Astrocyte of the spinal cord (primary cell): Measurements from ENCODE around the gene TRIM31.
"Not testable (repeated sequence)": the region's sequence is repeated elsewhere in the genome, so short reads cannot be mapped to it uniquely, and the experiment has no call there.

Source experiments
- DNase-seq: peaks from one replicate; pipeline ENCODE4 v3.0.0; 2011; ENCODE audit warnings: low read depth, low spot score
- H3K4me3 ChIP-seq: 2 replicates; pipeline ENCODE4 v1.5.1; 2011; ENCODE audit warnings: low read depth, mild to moderate bottlenecking, low read length, moderate library complexity
- CTCF ChIP-seq: IDR thresholded peaks from 2 replicates; pipeline ENCODE4 v1.5.1; 2012; ENCODE audit warnings: low read depth, mild to moderate bottlenecking, low read length, inconsistent platforms
- in situ Hi-C: cut with HindIII; loops from 2 replicates; pipeline ENCODE4 v1.10.0; 2017; ENCODE audit warnings: low sequenced_read_pairs

The TRIM31 gene

GRCh38 chr6:30127238-30128093 lies 14.6 kb upstream of the TRIM31 start:
- H3K4me3 ChIP-seq, result no peak overlapping the region
- DNase-seq, result no peak
- no peak for TF ChIP-seq CTCF
- in situ Hi-C loops, result no loop called here

- in situ Hi-C loops, result no loop called here
- no peak overlapping the region for H3K4me3 ChIP-seq
- DNase-seq, result no peak
- no peak for TF ChIP-seq CTCF
These were observed 9.6 kb upstream of the TRIM31 start for GRCh38 chr6:30122515-30122914.

- DNase-seq, result no peak
- no peak for TF ChIP-seq CTCF
- in situ Hi-C loops, result no loop called here
- H3K4me3 ChIP-seq, result no peak overlapping the region
These were observed 8.8 kb upstream of the TRIM31 start for GRCh38 chr6:30121446-30122366.

- DNase-seq, in situ Hi-C loops: not testable (repeated sequence)
These were observed 5.8 kb upstream of the TRIM31 start for GRCh38 chr6:30118691-30119090.

GRCh38 chr6:30116724-30117123 lies 3.8 kb upstream of the TRIM31 start:
- no peak overlapping the region for H3K4me3 ChIP-seq
- DNase-seq, result no peak
- no peak for TF ChIP-seq CTCF
- in situ Hi-C loops, result no loop called here

More at GRCh38 chr6:30118691-30119090, 5.8 kb upstream of the TRIM31 start:
- not testable (repeated sequence) for H3K4me3 ChIP-seq

GRCh38 chr6:30113841-30114240 lies 951 bp upstream of the TRIM31 start:
- no peak for TF ChIP-seq CTCF
- no peak overlapping the region for H3K4me3 ChIP-seq
- in situ Hi-C loops, result no loop called here
- no peak for DNase-seq

GRCh38 chr6:30112402-30112994 lies 392 bp downstream of the TRIM31 start:
- TF ChIP-seq CTCF, result no peak
- H3K4me3 ChIP-seq, result no peak overlapping the region
- no peak for DNase-seq
- in situ Hi-C loops, result no loop called here
